HG02571 (cell line): ENCODE results near the gene ARL8A.
A peak's percentile ranks its signal among the peaks of the same experiment; 100 is the strongest.
"Not testable (repeated sequence)": the region's sequence is repeated elsewhere in the genome, so short reads cannot be mapped to it uniquely, and the experiment has no call there.

Experiments used
- ATAC-seq: cut with Tn5 transposase; IDR thresholded peaks from one replicate; pipeline ENCODE4 v1.9.1; 2021; ENCODE audit warnings: mild to moderate bottlenecking, moderate library complexity; ENCODE audit not compliant: unreplicated experiment

ARL8A gene

DNA sequence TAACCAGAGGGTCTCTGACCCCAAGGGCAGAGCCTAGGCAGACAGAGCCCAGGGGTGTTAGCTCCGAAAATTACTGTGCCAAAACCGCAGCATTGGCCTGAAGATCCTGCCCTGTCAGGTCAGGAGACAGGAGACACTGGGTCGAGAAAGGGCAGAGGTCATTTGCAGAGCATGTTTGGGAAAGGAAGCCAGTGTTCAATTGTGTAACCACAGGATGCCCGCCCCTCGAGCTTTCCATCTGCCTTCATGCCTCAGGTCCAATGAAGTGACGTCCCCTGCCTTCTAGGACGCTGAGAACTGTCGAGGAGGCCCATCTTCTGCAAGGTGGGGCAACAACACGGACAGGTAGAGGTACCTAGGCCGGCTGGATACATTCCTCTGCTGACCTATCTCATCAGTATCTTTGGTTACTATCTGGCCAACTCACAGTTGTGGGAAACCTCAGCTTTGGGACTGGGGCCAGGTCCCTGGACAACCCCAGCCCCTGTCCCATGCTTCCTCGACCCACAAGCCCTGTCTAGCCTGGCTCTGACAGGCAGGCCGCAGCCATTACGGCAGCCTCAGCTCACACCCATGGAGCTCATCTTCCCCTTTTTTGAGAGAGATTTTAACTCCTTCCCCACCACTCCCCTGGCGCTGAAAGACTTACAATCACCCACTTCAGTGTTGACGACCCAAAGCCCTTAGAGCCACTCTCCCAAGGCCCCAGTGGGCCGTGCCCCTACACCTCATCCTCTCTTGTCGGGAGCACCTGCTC is 1.3 kb downstream of the ARL8A start:
- ATAC-seq, result peak; percentile 14

DNA sequence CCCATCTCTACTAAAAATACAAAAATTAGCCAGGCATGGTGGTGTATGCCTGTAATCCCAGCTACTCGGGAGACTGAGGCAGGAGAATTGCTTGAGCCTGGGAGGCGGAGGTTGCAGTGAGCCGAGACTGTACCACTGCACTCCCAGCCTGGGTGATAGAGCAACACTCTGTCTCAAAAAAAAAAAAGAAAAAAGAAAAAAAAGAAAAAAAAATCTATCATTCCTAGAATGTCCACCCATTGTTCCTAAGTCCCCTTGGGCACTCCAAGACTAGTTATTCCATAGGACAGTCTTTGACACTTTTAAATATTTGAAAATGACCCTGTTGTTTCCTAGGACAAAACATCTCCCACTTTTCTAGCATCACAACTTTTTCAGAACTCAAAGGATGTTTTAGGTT is 3.1 kb downstream of the ARL8A start:
- not testable (repeated sequence) for ATAC-seq

DNA sequence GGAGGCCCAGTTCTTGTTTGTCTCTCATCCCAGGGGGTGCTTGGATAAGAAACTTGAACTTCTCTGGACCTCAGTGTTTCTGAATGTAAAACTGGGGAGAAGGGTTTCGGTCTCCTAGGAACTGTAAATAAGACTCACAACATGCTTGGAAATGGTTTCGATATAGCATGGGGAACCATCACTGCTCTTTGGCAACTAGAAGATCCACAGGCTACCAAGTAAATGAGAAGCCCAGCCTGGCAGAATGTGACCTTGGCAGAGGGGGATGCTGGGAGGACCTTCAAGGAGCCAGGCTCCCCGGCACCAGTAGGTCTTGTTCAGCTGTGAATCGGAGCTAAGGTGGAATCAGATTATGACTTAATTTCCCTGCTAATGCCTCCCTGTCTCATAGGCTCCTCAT is 3.7 kb downstream of the ARL8A start:
- no peak for ATAC-seq

DNA sequence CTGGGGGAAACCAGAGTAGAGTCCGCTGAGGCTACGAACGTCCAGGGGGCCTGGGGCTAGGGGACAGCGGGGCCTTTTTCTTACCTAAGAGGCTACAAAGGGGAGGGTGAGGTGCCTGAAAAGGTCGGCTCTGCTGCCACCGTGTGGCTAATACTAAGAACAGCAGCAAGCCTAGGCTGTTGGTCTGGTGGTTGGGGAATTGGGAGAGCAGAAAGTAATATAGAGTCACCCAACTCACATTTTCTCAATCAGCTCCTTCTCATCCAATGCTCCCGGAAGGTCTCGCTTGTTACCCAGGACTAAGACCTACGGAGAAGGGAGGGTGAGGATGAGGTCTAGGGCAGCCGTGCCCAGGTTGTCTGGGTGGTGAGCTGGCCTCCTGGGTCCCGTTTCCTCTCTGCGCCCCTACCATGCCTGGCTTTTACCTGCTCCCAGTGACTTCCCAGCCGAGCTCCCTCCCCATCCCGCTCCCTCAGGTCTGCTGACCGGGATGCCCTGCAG is 9.3 kb downstream of the ARL8A start:
- ATAC-seq, result peak; percentile 70

DNA sequence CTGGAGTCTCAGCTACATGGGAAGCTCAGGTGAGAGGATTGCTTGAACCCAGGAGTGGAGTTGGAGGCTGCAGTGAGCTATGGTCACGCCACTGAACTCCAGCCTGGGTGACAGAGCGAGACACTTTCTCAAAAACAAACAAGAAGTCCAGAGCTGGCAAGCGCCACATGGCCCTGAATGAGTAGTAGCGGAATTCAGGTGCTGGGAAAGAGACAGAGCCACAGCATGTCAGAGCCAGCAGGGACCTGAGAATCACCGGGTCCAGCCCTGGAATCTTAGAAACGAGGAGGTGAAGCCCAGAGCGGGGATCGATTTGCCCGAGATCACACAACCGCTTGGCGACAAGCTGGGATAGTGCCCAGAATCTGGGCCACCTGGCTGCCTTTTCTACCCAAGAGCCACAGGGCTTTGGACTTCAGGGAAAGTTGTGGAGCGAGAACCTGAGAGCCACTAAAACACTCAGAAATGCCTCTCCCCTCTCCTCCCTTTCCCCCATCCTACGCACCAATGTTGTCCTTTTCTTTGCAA is 9.8 kb downstream of the ARL8A start:
- ATAC-seq, result no peak

DNA sequence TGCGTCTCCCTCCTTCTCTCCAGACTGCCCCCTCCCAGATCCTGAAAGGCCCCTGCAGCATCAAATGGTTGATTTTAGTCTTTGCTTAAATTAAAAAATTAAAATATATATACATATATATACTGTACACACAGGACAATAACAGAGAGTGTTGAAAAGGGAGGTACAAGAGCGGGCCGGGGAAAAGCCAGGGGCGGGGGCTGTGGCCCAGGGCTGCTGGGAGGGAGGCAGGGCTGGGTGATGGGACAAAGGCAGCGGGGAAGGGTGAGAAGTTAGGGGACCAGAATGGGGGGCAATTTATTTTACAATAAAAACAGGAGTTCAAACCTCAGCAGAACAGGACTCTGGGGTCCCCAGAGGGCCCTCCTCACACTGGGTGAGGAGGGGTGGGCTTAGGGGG is 10.5 kb downstream of the ARL8A start:
- ATAC-seq, result no peak

DNA sequence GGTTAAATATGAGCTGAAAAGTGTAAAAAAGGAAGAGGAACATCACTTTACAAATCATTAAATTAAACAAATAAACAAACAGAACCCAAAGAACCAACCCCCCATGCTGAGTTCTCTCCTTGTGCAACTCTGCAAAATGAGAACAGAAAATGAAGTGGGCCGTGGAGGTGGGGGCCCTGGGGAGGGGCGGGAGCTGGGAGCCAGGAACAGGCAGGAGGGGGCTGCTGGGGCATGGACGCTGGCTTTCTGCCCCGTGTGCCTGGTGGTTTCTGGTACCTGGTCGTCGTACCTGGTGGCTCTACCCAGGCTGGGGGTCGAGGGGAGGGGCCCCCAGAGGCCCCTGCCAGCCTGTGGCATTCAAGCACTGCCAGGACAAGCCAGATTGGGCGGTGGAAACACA is 11.0 kb downstream of the ARL8A start:
- no peak for ATAC-seq

DNA sequence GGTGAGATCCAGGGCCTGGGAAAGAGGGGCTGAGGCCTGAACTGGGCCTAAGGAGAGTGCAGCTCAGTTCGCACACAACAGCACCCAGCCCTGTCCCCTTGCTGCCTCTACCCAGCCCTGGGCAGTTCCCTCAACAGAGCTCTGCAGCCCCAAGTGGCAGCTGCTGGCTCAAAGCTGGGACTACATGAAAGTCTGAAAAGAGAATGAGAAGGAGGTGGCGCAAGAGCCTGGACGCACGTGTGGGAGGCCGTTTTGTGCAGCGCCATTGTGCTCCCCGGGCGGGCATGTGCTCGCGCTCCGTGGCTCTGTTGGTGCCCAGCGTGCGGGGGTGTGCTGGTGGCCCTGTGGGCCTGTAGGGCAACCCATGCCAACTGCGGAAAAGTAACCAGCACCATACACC is 11.5 kb downstream of the ARL8A start:
- ATAC-seq, result no peak

DNA sequence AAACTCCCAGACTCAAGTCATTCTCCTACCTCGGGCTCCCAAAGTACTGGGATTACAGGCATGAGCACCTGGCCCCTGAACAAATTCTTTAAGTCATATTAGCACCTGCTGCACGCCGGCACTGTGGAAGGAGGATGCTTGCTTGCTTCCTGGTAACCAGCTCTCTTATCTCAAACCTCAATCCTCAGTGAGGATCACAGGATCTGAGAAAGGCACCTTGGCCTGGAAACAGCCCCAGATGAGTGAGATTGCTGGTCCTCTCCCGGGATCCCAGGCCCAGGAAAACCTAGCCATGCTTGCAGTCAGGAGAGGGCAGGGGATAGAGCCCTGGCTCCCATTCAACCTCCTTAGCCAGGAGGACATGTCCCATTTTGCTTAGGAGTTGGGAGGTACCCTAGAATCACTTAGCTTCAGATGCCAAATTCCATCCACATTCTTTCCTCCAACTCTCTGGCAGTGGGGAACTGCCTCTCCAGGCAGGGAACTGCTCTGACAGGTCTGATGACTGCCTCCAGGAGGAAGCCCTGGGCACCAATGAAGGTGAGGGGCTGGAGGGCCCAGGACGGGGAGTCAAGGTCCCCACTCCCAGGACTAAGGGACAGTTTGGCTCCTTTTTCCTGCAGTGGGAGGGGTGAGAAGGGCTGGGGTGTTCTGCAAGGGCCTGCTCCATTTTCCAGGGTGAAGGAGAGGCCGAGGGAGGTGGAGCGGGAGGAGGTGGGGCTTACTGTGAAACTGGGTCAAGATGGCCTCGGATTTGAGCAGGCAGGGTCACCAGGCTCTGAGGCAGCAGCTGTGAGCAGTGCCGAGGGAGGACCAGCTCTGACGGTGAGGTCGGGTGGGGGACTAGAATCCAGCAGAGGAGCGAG is 12.3 kb downstream of the ARL8A start:
- ATAC-seq, result no peak

DNA sequence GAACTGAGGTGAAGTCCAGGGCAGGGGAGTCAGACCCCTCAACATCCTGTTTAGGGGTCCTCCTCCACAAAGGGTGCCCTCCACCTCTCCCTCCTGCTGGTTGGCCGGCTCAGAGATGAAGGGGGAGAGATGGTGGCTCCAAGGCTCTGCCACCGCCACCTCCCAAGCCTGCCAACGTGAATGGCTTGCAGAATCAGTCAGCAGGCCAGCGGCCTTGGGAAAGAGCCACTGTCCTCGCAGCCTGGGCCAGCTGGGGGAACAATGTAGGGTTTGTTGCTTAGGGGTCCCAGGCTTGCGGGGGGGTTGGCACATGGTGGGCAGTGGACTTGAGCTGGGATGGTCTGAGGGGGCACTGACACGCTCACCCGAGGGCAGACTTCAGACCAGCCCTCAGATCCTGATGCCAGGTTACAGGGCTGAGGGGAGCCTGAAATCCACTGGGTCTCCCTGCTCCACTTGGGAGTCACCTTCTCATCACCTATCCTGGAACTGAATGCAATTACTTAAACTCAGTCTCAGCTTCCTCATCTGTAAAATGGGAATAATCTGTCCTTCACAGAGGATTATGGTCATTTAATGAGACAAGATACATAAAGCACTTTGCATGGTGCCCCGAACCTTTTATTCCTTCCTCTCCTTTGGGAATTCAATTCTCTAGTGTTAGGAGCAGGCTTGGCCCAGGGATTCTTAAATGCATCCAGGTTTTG is 13.6 kb downstream of the ARL8A start:
- ATAC-seq, result no peak

DNA sequence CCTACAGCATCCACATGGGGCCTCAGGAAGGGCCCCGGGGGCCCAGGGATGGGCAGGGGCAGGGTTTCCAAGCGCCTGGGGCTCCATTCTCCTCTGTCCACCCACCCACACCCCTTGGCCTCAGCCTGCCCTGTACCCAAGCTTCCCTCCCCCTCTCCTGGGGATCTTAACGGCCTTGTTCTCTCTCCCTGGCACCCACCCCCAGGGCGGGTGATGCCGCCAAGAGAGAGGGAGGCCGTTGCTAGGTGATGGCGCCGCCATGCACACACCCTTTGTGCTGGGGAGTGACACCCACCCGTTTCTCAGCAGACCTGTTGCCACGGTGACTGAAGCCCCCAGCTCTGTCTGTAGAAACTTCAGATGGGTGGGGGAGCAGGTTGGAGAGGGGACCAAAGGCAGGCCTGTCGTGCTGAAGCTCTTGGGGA is 14.2 kb downstream of the ARL8A start:
- ATAC-seq, result no peak

DNA sequence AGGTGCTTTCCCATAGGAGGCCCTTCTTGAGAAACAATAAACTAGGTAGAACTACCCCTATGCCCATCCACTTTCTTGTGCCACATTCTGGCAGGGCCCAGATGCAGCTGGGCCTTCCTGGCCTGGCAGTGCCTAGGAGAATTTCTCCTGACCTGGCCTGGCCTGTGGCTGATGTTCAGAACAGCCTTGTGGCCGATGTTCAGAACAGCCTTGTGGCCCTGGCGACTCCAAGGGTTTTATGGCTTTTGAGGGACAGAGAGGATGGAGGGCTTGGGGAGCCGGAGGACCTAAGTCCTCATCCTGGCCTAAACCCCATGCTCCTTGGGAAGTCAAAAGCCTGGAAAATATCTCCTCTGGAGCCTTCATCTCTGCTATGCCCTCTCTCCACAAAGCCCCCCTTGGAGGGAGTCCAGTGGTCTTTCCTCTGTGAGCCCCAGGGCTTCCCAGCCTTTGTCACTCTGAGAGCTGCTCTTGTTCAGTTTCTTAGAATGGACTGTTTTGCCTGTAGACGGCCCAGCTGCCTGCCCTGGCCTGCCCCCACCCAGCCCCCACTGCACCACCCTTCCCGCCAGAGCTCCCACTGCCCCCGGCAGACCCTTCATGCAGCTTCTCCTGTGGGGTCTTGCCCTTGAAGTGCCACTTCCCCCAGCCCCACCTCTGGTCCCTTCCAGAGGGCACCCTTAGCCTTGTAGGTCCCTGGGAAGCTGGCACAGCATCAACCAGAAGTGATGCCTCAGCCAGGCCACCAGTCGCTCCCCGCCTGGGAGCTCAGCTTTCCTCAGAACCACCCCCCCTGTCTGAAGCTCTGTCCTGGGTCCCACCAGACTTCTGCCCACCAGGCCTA is 14.9 kb downstream of the ARL8A start:
- ATAC-seq, result no peak

DNA sequence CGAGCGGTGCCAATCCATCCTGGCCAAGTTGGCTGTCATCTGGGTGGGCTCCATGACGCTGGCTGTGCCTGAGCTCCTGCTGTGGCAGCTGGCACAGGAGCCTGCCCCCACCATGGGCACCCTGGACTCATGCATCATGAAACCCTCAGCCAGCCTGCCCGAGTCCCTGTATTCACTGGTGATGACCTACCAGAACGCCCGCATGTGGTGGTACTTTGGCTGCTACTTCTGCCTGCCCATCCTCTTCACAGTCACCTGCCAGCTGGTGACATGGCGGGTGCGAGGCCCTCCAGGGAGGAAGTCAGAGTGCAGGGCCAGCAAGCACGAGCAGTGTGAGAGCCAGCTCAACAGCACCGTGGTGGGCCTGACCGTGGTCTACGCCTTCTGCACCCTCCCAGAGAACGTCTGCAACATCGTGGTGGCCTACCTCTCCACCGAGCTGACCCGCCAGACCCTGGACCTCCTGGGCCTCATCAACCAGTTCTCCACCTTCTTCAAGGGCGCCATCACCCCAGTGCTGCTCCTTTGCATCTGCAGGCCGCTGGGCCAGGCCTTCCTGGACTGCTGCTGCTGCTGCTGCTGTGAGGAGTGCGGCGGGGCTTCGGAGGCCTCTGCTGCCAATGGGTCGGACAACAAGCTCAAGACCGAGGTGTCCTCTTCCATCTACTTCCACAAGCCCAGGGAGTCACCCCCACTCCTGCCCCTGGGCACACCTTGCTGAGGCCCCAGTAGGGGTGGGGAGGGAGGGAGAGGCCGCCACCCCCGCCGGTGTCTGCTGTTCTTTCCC is 16.5 kb downstream of the ARL8A start:
- no peak for ATAC-seq

DNA sequence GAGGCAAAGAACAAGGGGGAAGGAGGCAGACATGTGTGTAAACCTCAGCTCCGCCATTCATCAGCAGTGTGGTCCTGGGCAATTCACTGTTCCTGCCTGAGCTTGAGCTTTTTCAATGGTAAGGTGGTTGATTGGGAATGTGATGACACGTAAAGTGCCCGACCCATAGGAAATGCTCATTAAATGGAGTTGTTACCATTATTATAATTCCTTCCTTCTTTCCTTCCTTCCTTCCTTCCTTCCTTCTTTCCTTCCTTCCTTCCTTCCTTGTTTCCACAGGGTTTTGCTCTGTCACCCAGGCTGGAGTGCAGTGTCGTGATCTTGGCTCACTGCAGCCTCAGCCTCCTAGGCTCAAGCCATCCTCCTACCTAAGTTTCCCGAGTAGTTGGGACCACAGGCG is 17.5 kb downstream of the ARL8A start:
- no peak for ATAC-seq

DNA sequence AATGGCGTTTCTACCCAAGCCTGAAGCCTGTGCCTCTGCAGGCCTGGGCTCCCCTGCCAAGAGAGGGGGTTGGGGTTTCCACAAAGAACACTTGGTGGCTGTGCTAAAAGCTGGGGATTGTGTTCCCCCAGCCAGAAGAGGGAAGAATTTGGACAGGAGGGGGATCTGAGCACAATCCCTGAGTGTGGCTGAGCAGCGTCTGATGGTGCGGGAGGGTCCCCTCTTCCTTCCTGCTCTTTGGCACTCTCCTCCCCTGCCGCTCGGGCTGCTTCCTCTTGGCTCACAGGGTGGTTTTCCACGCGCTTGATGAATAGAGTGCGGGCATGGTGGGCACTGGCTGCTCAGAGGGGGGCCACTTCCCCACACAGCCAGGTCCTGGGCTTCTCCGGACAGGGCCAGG is 18.1 kb downstream of the ARL8A start:
- no peak for ATAC-seq

DNA sequence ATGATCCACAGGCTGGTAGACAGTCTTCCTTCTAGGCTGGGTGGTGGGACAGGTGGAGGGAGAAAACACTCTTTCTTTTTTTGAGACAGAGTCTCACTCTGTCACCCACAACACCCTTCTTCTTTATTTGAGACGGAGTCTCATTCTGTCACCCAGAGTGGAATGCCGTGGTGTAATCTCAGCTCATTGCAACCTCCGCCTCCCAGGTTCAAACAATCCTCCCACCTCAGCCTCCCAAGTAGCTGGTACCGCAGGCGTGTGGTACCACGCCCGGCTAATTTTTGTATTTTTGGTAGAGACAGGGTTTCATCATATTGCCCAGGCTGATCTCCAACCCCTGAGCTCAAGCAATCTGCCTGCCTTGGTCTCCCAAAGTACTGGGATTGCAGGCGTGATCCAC is 18.9 kb downstream of the ARL8A start:
- no peak for ATAC-seq

DNA sequence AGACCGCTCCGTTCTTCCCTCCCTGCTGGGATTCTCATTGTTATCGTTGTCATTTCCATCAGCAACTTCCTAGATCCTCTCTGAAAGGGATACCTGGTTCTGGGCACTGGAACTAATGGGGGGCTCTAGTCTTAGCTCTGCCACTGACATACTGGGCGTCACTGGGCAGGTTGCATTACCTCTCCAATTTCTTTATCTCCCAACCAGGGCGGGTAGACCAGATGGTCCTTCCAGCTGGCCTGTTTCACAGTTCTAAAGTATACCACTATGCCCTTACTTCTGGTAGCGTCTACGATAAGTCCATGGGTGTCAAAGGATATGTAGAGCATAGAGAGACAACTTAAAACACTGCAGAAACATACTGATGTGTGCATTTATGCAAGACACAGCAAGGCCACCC is 20.4 kb downstream of the ARL8A start:
- ATAC-seq, result no peak

DNA sequence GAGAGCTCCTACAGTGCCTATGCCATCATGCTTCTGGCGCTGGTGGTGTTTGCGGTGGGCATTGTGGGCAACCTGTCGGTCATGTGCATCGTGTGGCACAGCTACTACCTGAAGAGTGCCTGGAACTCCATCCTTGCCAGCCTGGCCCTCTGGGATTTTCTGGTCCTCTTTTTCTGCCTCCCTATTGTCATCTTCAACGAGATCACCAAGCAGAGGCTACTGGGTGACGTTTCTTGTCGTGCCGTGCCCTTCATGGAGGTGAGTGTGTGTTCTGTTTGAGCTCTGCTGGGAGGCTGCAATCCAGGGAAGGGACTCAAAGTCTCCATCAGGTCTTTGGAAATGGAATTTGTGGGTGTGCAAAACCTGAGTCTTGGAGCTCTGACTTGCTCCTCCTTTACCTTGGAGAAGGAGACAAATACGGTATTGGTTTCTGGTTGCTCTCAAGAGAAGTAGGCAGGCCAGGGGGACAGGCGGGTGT is 21.2 kb downstream of the ARL8A start:
- ATAC-seq, result no peak

DNA sequence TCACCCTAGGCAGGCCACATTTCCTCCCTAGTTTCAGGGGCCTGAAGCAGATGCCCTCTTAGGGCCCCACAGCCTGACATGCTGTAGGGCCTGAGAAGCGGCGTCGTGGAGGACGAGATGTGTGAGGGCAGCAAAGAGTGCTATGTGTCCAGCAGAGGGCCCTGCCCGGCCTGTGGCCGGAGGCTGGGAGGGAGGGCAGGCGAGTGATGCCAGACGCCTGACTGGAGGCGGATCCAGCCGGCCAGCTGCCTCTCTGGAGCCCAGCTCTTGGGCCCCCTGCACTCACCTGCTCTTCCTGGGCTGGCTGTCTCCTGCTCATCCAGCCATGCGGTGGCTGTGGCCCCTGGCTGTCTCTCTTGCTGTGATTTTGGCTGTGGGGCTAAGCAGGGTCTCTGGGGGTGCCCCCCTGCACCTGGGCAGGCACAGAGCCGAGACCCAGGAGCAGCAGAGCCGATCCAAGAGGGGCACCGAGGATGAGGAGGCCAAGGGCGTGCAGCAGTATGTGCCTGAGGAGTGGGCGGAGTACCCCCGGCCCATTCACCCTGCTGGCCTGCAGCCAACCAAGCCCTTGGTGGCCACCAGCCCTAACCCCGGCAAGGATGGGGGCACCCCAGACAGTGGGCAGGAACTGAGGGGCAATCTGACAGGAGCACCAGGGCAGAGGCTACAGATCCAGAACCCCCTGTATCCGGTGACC is 21.8 kb downstream of the ARL8A start, which contains the start of gene GPR37L1:
Gene GPR37L1, plus strand, starts transcription at position 279 of the 697 bp plus-strand sequence. Its CDS starts 47 bp downstream, at position 326.
- no peak for ATAC-seq
